Keratinocyte (primary cell): Measurements from ENCODE around the gene PLA2G4D. TPM values are rescaled to one million over a fixed set of nuclear protein-coding genes. Genes with fewer than 3 reads are reported as not detected.

Source experiments
- DNase-seq: peaks from one replicate; pipeline ENCODE4 v3.0.0-alpha.2; 2011; ENCODE audit warnings: low read depth, missing footprints, low spot score
- FAIRE-seq: peaks from 2 replicates; lab custom pipeline; 2011; peaks lifted over from hg19 to GRCh38; lab: Jason Lieb, UNC
- H2AFZ ChIP-seq: 2 replicates; pipeline ENCODE4 v1.6.0; 2012; ENCODE audit warnings: low read length, control low read depth, inconsistent platforms; ENCODE audit not compliant: control insufficient read depth
- H3K27ac ChIP-seq: 2 replicates; pipeline ENCODE4 v1.5.1; 2011; ENCODE audit warnings: low read length; ENCODE audit not compliant: control insufficient read depth, insufficient read depth
- H3K27me3 ChIP-seq: 3 replicates; pipeline ENCODE4 v1.6.0; 2011; ENCODE audit warnings: low read length; ENCODE audit not compliant: control insufficient read depth, insufficient read depth; ENCODE audit errors: extremely low read depth
- H3K36me3 ChIP-seq, 2 experiments: 2 replicates in 1 of 2; 3 replicates in 1 of 2; pipeline ENCODE4 v1.5.1; 2011; ENCODE audit warnings: low read length in 2 of 2, mild to moderate bottlenecking in 1 of 2; ENCODE audit not compliant: control insufficient read depth in 2 of 2, insufficient read depth in 2 of 2; ENCODE audit errors: extremely low read depth in 1 of 2
- H3K4me1 ChIP-seq: 3 replicates; pipeline ENCODE4 v1.5.1; 2011; ENCODE audit warnings: low read length; ENCODE audit not compliant: control insufficient read depth, insufficient read depth; ENCODE audit errors: extremely low read depth
- H3K4me2 ChIP-seq: 3 replicates; pipeline ENCODE4 v1.6.0; 2011; ENCODE audit warnings: low read depth, low read length; ENCODE audit not compliant: control insufficient read depth, insufficient read depth; ENCODE audit errors: extremely low read depth
- H3K4me3 ChIP-seq, 3 experiments: fragments of 200-600 bp in 1 of 3; sonication (generic) in 1 of 3; 2 replicates in 2 of 3; 3 replicates in 1 of 3; pipeline ENCODE4 v1.5.1; 2011 to 2016; ENCODE audit warnings: low read length in 3 of 3, mild to moderate bottlenecking in 3 of 3, control low read depth in 2 of 3, inconsistent platforms in 1 of 3, low read depth in 1 of 3, mixed read lengths in 1 of 3, mixed run types in 1 of 3, moderate library complexity in 1 of 3; ENCODE audit not compliant: control insufficient read depth in 2 of 3, insufficient read depth in 2 of 3; ENCODE audit errors: extremely low read depth in 1 of 3
- H3K79me2 ChIP-seq: 2 replicates; pipeline ENCODE4 v1.6.0; 2012; ENCODE audit warnings: low read length; ENCODE audit not compliant: control insufficient read depth, insufficient read depth
- H3K9ac ChIP-seq: 3 replicates; pipeline ENCODE4 v1.6.0; 2011; ENCODE audit warnings: low read length; ENCODE audit not compliant: control insufficient read depth, insufficient read depth; ENCODE audit errors: extremely low read depth
- H3K9me1 ChIP-seq: 3 replicates; pipeline ENCODE4 v1.6.0; 2011; ENCODE audit warnings: low read length; ENCODE audit not compliant: control insufficient read depth, insufficient read depth; ENCODE audit errors: extremely low read depth
- H3K9me3 ChIP-seq: 2 replicates; pipeline ENCODE4 v1.5.1; 2012; ENCODE audit warnings: low read depth, low read length; ENCODE audit not compliant: control insufficient read depth
- H4K20me1 ChIP-seq: 3 replicates; pipeline ENCODE4 v1.6.0; 2011; ENCODE audit warnings: low read length; ENCODE audit not compliant: control insufficient read depth, insufficient read depth; ENCODE audit errors: extremely low read depth
- EZH2 ChIP-seq: IDR thresholded peaks from one replicate; pipeline ENCODE4 v1.6.1; 2012; ENCODE audit warnings: inconsistent platforms, mild to moderate bottlenecking, low read length, moderate library complexity
- dilution Hi-C: fragments of 300-500 bp; cut with MboI; formaldehyde crosslinking; loops from one replicate; pipeline ENCODE4 v1.7.0; 2020; ENCODE audit warnings: low sequenced_read_pairs; ENCODE audit not compliant: extremely low pct_ligation_motif_present
- polyA plus RNA-seq, 5 experiments: library from polyadenylated mRNA; depleted of rRNA in 3 of 5; stranded (reverse) in 3 of 5; stranded (forward) in 1 of 5; unstranded in 1 of 5; fragments of >200 nt; gene quantifications; 1 replicate in 1 of 5; 2 replicates in 3 of 5; 3 replicates in 1 of 5; pipeline versions ENCODE4 v1.2.1 to v1.2.3, GENCODE V29; 2011 to 2012; ENCODE audit warnings: missing spikeins in 2 of 5, low read depth in 1 of 5, low replicate concordance in 1 of 5
- TF ChIP-seq, protein P1 (sequence below), 3 experiments: IDR thresholded peaks in 1 of 3; conservative IDR thresholded peaks in 1 of 3; optimal IDR thresholded peaks in 1 of 3; 2 replicates in 2 of 3; 3 replicates in 1 of 3; pipeline versions ENCODE3 to v1.5.1; 2011; ENCODE audit warnings: low read length in 3 of 3, mild to moderate bottlenecking in 3 of 3, moderate library complexity in 2 of 3, control low read depth in 1 of 3, inconsistent platforms in 1 of 3; ENCODE audit not compliant: insufficient read depth in 2 of 3; ENCODE audit errors: extremely low read depth in 1 of 3

The PLA2G4D gene
- polyA plus RNA-seq, 1 donor (not counting 4 experiments of a cell fraction or from before 2014, with no cell fraction given) = 0.69 TPM

DNA sequence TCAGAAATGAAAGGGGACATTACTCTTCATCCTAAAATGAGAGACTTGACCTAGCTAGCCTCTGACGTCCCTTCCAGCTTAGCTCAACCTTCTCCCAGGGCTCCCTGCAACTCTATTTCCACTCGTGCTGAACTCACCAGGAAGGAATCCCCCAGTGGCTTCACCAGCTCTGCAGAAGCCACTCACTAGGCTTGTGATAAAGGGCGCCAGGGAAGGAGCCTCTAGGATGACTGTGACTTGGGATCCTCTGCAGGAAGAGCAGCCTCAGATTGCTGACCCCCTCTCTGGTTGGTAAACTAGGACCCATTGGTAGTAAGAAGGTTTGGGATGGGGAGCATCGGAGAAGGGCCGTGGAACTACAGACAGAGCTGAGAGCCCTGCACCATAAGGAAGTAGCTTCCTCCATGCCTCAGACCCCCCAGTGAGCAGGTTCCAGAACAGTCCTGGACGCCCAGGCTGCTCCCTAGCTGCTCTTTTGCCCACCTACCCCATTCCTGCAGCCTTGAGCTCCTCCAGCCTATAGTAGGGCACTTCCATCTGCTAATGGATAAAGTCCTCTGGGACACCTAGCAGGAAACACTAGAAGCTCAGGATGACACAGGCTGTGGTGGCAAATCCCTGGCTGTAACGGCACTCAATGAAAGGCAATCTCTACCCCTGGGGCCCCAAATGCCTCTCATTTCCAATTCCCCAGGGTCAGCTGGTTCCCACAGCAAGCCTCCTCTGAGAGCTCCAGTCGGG is 36.1 kb upstream of the PLA2G4D start:
- TF ChIP-seq EZH2 = no peak
- TF ChIP-seq, protein P1, sequence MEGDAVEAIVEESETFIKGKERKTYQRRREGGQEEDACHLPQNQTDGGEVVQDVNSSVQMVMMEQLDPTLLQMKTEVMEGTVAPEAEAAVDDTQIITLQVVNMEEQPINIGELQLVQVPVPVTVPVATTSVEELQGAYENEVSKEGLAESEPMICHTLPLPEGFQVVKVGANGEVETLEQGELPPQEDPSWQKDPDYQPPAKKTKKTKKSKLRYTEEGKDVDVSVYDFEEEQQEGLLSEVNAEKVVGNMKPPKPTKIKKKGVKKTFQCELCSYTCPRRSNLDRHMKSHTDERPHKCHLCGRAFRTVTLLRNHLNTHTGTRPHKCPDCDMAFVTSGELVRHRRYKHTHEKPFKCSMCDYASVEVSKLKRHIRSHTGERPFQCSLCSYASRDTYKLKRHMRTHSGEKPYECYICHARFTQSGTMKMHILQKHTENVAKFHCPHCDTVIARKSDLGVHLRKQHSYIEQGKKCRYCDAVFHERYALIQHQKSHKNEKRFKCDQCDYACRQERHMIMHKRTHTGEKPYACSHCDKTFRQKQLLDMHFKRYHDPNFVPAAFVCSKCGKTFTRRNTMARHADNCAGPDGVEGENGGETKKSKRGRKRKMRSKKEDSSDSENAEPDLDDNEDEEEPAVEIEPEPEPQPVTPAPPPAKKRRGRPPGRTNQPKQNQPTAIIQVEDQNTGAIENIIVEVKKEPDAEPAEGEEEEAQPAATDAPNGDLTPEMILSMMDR (optimal IDR thresholded peaks at IDR 0.05 in 1 of 3, IDR thresholded peaks at IDR 0.05 in 1 of 3, conservative IDR thresholded peaks at IDR 0.05 in 1 of 3; ENCODE audit: extremely low read depth in 1 of 3, insufficient read depth in 2 of 3, low read length in 3 of 3) = no peak
- Histone ChIP-seq H3K9me1 (no peaks in the 10 kb centered on the region), H3K9ac (no peak overlapping the region), H2AFZ (no peak overlapping the region), H3K4me3 (no peak overlapping the region), H3K36me3 (no peaks in the 10 kb centered on the region), H3K27me3 (peaks cover 3% of the 10 kb centered on the region), H3K9me3 (no peaks in the 10 kb centered on the region), H3K4me1 (no peaks in the 10 kb centered on the region), H3K79me2 (no peaks in the 10 kb centered on the region), H4K20me1 (no peaks in the 10 kb centered on the region), H3K27ac (no peak overlapping the region), H3K4me2 (no peak overlapping the region)
- DNase-seq = no peak
- dilution Hi-C loops = no loop called here
- no peak for FAIRE-seq

DNA sequence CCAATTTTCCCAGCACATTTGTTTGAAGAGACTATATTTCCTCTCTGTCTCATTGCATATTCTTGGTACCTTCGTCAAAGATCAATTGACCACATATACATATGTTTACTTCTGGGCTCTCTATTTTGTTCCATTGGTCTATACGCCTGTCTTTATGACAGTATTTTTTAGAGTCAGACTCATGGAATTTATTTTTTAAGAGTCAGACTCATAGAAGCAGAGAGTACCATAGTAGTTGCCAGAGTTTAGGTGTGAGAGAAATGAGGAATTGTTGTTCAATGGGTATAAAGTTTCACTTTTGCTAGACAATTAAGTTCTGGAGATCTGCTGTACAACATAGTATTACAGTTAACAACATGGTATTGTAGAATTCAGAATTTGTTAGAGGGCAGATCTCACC is 35.0 kb upstream of the PLA2G4D start:
- Histone ChIP-seq H3K79me2 (no peaks in the 10 kb centered on the region), H3K9ac (no peak overlapping the region), H3K36me3 (no peaks in the 10 kb centered on the region), H3K9me1 (no peaks in the 10 kb centered on the region), H3K4me2 (no peak overlapping the region), H4K20me1 (no peaks in the 10 kb centered on the region), H2AFZ (no peak overlapping the region), H3K27me3 (peaks cover 3% of the 10 kb centered on the region), H3K4me3 (no peak overlapping the region), H3K9me3 (no peaks in the 10 kb centered on the region), H3K4me1 (no peaks in the 10 kb centered on the region), H3K27ac (no peak overlapping the region)
- no peak for DNase-seq
- dilution Hi-C loops = no loop called here
- TF ChIP-seq EZH2 = no peak
- TF ChIP-seq, protein P1 (optimal IDR thresholded peaks at IDR 0.05 in 1 of 3, IDR thresholded peaks at IDR 0.05 in 1 of 3, conservative IDR thresholded peaks at IDR 0.05 in 1 of 3; ENCODE audit: extremely low read depth in 1 of 3, insufficient read depth in 2 of 3, low read length in 3 of 3) = no peak
- FAIRE-seq = no peak
